Endothelial cell (in vitro differentiated cells): Measurements from ENCODE around the gene SORCS2. TPM values are rescaled to one million over a fixed set of nuclear protein-coding genes. Genes with fewer than 3 reads are reported as not detected.

Source experiments
- DNase-seq: peaks from one replicate; pipeline ENCODE4 v3.0.0; 2021; ENCODE audit warnings: low spot score
- H3K27ac Mint-ChIP-seq: one replicate; pipeline ENCODE4 v1.8.0; 2021; ENCODE audit warnings: mixed read lengths, inconsistent platforms; ENCODE audit not compliant: unreplicated experiment
- H3K27me3 Mint-ChIP-seq: one replicate; pipeline ENCODE4 v1.8.0; 2021; ENCODE audit warnings: mild to moderate bottlenecking, moderate library complexity, mixed read lengths, inconsistent platforms; ENCODE audit not compliant: unreplicated experiment
- H3K36me3 Mint-ChIP-seq: one replicate; pipeline ENCODE4 v1.8.0; 2021; ENCODE audit warnings: mild to moderate bottlenecking, low read depth, mixed read lengths, inconsistent platforms; ENCODE audit not compliant: unreplicated experiment
- H3K4me1 Mint-ChIP-seq: one replicate; pipeline ENCODE4 v1.8.0; 2021; ENCODE audit warnings: mild to moderate bottlenecking, mixed read lengths, inconsistent platforms; ENCODE audit not compliant: unreplicated experiment
- H3K4me3 Mint-ChIP-seq: one replicate; pipeline ENCODE4 v1.8.0; 2021; ENCODE audit warnings: mild to moderate bottlenecking, mixed read lengths, inconsistent platforms; ENCODE audit not compliant: unreplicated experiment
- H3K9me3 Mint-ChIP-seq: one replicate; pipeline ENCODE4 v1.8.0; 2021; ENCODE audit warnings: mixed read lengths, inconsistent platforms; ENCODE audit not compliant: unreplicated experiment
- CTCF ChIP-seq: fragments of 200-600 bp; sonication (generic); IDR thresholded peaks from one replicate; pipeline ENCODE4 v1.5.0; 2021; ENCODE audit warnings: antibody characterized with exemption; ENCODE audit not compliant: unreplicated experiment
- total RNA-seq: library from RNA; stranded (reverse); fragmentation: NEBNext Ultra II Directional; extraction: Animal tissue kit (Norgen Biotek cat#: 25700); gene quantifications from one replicate; pipeline ENCODE4 v1.2.1, GENCODE V29; 2021; ENCODE audit not compliant: unreplicated experiment

The SORCS2 gene
- total RNA-seq, 1 donor from 2014 or later: 1.3 TPM

DNA sequence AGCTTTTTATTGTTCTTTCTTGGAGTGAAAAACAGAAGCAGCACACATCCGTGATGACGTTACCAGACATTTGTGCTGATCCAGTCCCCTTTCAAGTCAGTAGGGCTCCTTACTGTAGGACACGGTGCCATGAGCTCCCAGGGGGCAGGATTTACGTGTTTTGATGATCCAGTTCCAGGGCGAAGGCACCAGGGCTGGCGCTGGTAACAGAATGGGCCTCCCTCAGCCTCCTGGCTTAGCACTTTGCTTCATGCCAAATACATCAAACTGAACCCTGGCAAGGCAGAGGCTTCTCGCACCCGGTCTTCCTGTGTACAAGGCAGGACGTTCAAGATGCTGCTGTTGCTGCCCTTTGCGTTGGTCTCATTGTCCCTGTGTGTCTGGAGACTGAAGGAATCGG lies 309.0 kb downstream of the SORCS2 start:
- DNase-seq: no peak
- no peak overlapping the region for H3K4me3 Mint-ChIP-seq
- no peak for TF ChIP-seq CTCF
- H3K36me3 Mint-ChIP-seq: no peaks in the 10 kb centered on the region
- peaks cover 11% of the 10 kb centered on the region for H3K27me3 Mint-ChIP-seq
- no peak overlapping the region for H3K27ac Mint-ChIP-seq
- no peaks in the 10 kb centered on the region for H3K9me3 Mint-ChIP-seq
- no peaks in the 10 kb centered on the region for H3K4me1 Mint-ChIP-seq

- no peak for DNase-seq
- Mint-ChIP-seq H3K4me1 (no peaks in the 10 kb centered on the region), H3K4me3 (no peak overlapping the region), H3K9me3 (no peaks in the 10 kb centered on the region), H3K27me3 (peaks cover 8% of the 10 kb centered on the region), H3K27ac (no peak overlapping the region), H3K36me3 (no peaks in the 10 kb centered on the region)
- no peak for TF ChIP-seq CTCF
Observed at GRCh38 chr4:7501873-7502272, 309.5 kb downstream of the SORCS2 start.

DNA sequence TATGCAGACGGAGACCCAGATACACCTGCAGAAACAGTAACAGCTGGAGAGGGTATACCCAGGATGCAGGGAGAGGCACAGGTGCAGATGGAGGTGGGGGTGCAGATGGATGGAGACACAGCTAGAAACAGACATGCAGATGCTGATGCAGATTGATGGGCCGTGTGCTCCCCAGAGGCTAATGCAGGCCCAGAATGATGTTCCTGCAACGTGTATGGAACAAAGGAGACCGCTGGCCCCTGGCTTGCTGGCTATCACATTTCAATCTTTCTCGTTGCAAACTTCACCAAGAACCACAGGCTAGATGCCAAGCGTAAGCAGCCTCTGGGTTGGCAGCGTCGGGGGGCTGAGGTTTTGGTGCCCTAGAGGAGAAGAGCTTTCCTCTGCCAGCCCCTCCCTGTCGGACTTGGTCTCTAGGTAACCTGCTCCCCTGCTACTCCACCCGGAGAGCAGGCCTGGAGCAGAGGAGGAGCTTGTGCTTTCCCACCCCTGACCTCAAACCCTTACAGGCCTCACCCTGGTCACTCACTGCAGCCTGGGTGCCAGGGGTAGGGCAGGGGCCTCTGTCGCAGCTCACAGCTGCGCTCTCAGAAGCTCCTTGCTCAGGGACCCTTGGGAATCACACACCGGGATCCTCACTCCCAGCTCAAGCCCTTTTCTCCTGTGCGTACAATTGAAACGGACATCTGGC lies 311.4 kb downstream of the SORCS2 start:
- peaks cover 6% of the 10 kb centered on the region for H3K27me3 Mint-ChIP-seq

GRCh38 chr4:7505116-7505900 lies 313.0 kb downstream of the SORCS2 start:
- peaks cover 9% of the 10 kb centered on the region for H3K27me3 Mint-ChIP-seq
- DNase-seq: no peak
- no peaks in the 10 kb centered on the region for H3K4me1 Mint-ChIP-seq
- no peaks in the 10 kb centered on the region for H3K9me3 Mint-ChIP-seq
- H3K4me3 Mint-ChIP-seq: no peak overlapping the region
- no peak for TF ChIP-seq CTCF
- H3K27ac Mint-ChIP-seq: no peak overlapping the region
- H3K36me3 Mint-ChIP-seq: no peaks in the 10 kb centered on the region

More for the DNA sequence above, 311.4 kb downstream of the SORCS2 start:
- Mint-ChIP-seq H3K4me3 (no peak overlapping the region), H3K9me3 (no peaks in the 10 kb centered on the region), H3K36me3 (no peaks in the 10 kb centered on the region), H3K4me1 (no peaks in the 10 kb centered on the region), H3K27ac (no peak overlapping the region)
- no peak for DNase-seq
- no peak for TF ChIP-seq CTCF

DNA sequence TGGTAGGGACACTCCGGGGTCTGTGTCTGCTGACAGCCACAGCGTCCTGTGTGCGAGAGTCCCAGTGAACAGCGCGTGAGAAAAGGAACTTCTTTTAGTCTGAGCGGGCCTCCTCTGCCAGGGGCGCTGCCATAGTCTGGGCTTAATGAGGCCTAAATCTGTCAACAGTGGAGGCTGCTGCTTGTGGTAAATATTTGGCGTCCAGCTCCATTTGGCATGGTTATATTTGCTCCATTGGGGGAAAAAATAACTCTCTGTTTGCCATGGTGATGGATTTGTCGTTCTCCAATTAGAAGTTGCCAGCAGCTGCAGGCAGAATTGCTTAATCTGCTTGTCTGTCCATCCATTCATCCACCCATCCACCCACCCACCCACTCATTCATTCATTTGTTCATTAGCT lies 313.8 kb downstream of the SORCS2 start:
- H3K4me1 Mint-ChIP-seq: no peaks in the 10 kb centered on the region
- no peak overlapping the region for H3K27ac Mint-ChIP-seq

More for the DNA sequence above, 313.8 kb downstream of the SORCS2 start:
- peaks cover 9% of the 10 kb centered on the region for H3K27me3 Mint-ChIP-seq
- TF ChIP-seq CTCF: no peak
- no peaks in the 10 kb centered on the region for H3K9me3 Mint-ChIP-seq
- H3K36me3 Mint-ChIP-seq: no peaks in the 10 kb centered on the region
- no peak overlapping the region for H3K4me3 Mint-ChIP-seq
- no peak for DNase-seq
